GM12874 (cell line): ENCODE measurements around the gene CCDC7.

Experiments used
- CTCF ChIP-seq: IDR thresholded peaks from 2 replicates; pipeline ENCODE4 v1.5.1; 2011; ENCODE audit warnings: low read depth, mild to moderate bottlenecking, control low read depth, low read length, moderate library complexity; ENCODE audit not compliant: insufficient read depth

Gene CCDC7

GRCh38 chr10:32426186-32426585, 19.8 kb upstream of the CCDC7 start:
- no peak for TF ChIP-seq CTCF

- no peak for TF ChIP-seq CTCF
Measured at GRCh38 chr10:32433542-32433941, 12.4 kb upstream of the CCDC7 start.

DNA sequence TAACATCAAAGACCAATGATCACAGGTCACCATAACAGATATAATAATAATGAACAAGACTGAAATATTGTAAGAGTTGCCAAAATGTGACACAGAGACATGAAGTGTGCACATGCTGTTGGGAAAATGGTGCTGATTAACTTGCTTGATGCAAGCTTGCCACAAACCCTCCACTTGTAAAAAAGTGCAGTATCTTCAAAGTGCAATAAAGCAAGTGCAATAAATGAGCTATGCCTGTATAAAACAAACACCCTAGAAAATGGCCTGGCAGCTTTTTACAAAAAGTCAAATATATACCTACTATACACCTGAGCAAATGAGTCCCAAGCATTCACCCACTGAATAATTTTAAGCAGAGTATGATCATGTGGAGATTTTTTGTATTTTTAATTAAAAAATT, 9.7 kb upstream of the CCDC7 start:
- no peak for TF ChIP-seq CTCF

DNA sequence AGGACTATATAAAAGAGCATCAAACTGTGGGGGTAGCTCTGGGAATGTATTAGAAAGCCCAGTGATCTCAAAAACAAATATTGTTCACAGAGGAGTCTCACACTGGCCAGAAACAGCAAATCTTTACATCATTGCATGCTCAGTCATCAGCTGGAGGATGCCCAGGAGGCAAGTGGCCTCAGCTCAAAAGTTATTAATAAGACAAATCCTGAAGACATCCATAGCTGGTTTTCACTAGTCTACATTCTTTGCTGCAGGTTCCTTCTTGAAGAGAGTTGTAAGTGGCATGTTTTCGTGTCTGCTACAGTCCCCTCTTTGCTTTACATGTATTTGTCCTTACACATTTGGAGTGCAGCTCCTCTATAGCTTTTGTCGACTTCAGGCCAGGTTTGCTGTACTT, 8.6 kb upstream of the CCDC7 start:
- TF ChIP-seq CTCF, result no peak

- TF ChIP-seq CTCF, result no peak
Measured at GRCh38 chr10:32445036-32445435, 904 bp upstream of the CCDC7 start.

- no peak for TF ChIP-seq CTCF
Measured at GRCh38 chr10:32446536-32447406, 831 bp downstream of the CCDC7 start.

GRCh38 chr10:32454148-32454547, 8.2 kb downstream of the CCDC7 start:
- TF ChIP-seq CTCF, result no peak
